GM19023 (cell line): ENCODE measurements around the gene GLO1.
A peak's percentile ranks its signal among the peaks of the same experiment; 100 is the strongest.

Experiments
- ATAC-seq: cut with Tn5 transposase; IDR thresholded peaks from one replicate; pipeline ENCODE4 v1.9.1; 2021; ENCODE audit warnings: mild to moderate bottlenecking, moderate library complexity; ENCODE audit not compliant: unreplicated experiment

Gene GLO1

GRCh38 chr6:38702558-38703397, at the start of gene GLO1:
Gene GLO1, minus strand, starts transcription at chr6:38703145. Its CDS starts 91 bp downstream, at chr6:38703054.
- peak; percentile 100 for ATAC-seq

DNA sequence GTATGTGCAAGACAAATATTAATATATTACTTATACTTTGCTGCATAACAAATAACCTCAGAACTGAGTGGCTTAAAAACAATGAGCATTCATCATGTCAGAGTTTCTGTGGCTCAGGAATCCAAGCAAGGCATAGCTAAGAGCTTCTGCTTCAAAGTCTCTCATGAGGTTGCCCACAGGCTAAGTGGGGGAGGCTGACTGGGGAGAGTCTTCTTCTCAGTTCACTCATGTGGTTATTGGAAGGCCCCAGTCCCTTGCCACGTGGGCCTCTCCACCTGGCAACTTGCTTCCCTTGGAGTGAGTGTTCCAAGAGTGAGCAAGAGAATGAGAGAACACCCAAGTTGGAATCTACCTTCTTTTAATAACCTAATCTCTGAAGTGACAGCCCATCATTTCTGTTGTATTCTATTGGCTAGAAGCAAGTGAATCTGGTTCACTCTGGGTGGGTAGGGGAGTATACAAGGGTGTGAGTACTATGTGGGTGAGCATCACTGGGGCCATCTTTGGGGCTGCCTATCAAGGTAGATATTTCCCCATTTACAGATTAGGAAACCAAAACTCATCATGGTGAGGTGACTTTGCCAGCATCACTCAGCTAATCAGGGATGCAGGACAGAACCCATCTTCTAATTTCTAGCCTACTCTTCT, 48.1 kb upstream of the GLO1 start:
- no peak for ATAC-seq

DNA sequence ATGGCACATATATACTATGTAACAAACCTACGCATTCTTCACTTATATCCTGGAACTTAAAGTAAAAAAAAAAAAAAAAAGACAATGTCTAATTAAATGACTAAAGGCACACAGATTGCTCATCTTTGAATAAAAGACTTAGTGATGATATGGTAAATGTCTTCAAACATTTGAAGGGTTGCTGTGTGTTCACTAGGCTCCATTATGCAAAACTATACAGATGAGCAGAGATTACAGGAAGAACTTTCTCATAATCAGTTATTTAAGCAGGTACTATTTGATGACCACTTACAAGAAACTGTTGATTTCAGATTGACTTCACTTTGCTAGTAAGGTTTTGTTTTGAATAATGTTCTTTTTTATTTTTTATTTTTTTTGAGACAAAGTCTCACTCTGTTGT, 46.5 kb upstream of the GLO1 start:
- ATAC-seq = no peak

- no peak for ATAC-seq
Observed at GRCh38 chr6:38739532-38739931, 36.6 kb upstream of the GLO1 start.

GRCh38 chr6:38738261-38738660, 35.3 kb upstream of the GLO1 start:
- ATAC-seq = no peak

GRCh38 chr6:38736951-38737350, 34.0 kb upstream of the GLO1 start:
- no peak for ATAC-seq

GRCh38 chr6:38730140-38730862, 27.4 kb upstream of the GLO1 start:
- ATAC-seq = no peak

- ATAC-seq = no peak
Observed at GRCh38 chr6:38728203-38728602, 25.3 kb upstream of the GLO1 start.

DNA sequence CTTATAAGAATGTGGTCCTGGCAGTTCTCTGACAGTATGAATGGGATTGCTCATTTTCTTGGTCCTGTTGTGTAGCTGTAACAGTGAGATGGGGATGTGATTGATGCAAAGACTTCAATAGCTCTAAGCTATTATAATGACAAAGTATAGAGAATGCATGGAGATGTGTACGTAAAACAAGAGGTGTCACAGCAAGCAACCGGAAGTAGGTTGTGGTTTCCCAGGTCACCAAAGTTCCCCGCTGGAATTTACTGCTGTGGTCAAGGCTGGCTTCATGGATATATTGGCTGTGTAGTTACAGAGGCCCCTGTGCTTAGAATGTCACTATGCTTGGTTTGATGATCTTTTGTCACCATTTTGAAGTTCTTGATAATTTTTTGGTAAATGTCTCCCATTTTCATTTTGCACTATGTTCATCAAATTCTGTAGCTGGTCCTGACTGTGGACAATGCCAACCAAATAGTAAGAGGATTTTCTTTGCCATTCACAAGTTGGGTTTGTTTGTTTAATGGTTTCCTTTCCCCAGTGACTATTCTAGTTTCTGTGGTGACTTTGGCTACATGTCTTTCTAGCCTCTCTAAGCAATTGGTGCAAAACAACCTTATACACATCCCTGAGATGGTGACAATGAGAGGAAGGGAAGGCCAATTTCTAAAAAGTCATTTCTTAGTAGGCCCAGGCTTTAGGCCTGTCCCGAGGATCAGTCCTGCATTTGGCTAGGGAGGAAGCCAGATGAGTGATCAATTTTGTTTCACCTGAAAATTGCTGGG, 22.7 kb upstream of the GLO1 start:
- no peak for ATAC-seq

DNA sequence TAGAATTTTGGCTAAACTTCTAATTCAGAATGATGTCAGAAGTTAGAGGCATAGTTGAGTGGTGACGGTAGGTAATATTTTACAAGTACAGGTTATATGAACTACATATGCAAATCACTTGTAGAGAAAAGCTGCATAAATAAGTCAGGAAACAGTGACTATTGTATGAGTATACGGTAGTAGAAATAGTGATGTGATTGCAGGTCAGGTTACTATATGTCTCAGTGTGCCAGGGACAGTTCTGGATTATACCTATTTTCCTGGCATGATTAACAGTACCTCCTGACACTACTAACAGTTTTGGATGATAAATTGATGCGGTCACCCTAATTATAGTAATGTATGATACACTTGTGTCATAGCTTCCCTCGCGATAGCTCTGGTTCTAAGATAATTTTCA, 21.4 kb upstream of the GLO1 start:
- no peak for ATAC-seq

GRCh38 chr6:38723783-38724182, 20.8 kb upstream of the GLO1 start:
- ATAC-seq = no peak

DNA sequence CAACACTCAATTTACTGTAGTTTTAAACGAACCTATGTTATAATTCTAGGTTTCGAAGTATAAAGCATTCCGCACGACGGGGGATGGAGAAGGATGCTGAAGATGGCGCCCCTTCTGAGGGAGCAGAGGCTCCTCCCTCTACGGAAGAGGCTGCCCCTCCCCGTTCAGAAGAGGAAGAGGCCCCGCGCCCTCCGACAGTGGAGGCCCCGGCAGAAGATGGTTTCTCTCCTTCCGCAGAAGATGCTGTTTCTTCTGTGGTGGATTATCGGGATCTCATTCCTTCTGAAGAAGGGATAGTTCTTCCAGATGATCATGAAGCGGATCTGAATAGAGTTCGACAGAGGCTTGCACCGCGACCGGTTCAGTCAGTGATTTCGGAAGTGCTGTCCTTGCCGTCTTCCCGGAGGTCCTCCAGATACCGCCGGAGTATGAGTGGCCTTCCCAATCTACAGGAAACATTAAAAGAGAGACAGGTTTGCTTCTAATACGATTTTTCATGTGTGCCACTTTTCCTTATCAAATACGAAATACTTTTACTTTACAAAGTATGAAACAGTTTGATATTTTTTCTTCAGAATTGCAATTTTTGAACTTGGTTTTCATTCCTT, 19.9 kb upstream of the GLO1 start:
- ATAC-seq = no peak

DNA sequence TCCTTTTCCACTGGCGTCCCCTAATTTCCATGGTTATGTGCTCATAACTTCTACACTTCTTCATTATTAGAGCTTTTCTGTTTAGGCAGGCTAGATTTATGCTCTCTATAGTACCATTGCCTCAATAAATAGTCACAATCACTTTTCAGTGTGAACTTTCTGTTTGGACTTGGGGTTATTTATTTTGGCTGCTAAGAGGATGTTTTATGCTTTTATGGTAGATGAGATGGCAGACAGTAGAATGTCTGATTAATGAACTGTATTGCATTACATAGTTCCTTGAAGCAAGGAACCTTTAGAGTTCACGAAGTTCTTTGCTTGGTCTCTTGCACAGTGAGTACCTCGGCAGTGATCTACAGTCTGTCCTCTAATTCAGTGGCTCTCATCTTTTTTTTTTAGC, 19.1 kb upstream of the GLO1 start:
- ATAC-seq = no peak

- no peak for ATAC-seq
Observed at GRCh38 chr6:38720295-38720694, 17.4 kb upstream of the GLO1 start.

GRCh38 chr6:38719358-38719757, 16.4 kb upstream of the GLO1 start:
- ATAC-seq = no peak

DNA sequence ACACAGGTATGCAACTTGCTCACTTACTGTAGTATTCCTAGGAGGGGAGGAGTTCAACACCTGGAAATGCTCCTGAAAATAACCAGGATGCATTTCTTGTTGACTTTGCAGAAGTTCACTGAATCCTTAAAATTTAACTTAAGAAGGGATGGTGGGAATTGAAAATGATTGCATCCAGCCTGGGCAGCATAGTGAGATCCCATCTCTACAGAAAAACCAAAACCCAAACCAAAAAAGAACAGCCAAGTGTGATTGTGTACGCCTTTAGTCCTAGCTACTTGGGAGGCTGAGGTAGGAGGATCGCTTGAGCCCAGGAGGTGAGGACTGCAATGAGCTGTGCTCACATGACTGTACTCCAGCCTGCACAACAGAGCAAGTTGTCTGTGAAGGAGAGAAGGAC, 13.9 kb upstream of the GLO1 start:
- ATAC-seq = no peak

GRCh38 chr6:38715016-38715689, 12.2 kb upstream of the GLO1 start, which contains the start of gene DNAH8:
Gene DNAH8, plus strand, starts transcription at chr6:38715311. Its CDS starts 7,499 bp downstream, at chr6:38722810.
- no peak for ATAC-seq

DNA sequence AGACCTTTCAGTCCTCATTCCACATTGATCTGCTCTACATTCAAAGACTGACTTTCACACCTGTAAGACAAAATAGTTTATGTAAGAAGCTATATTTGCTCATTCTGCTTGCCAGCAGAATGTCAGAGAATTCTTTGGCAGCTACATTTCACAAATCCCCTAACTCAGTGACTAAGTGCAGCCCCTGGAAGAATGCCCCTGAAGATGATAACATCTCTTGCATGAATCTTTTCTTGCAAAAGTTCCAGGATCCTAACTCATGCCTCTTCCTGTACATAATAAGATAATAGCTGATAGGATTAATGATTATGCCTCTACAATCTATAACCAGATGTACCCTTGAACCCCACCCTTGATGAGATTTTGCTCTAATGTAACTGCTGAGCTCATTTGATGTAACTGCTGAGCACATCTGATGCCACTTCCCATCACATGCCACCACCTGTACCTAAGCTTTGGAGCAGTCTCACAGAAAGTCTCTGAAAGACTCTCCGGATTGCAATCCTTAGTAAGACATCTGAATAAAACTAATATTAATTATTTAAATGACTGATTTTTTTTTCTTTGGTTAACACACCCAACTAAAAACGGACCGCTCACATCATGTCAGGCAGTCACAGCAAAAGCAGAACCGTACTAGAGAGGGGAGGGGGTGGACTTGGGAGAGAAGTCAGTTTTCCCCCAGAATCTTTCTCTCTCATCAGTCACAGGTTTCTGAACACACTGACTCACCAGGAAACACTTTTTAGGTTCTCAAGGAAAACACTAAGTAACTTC, 11.5 kb upstream of the GLO1 start:
- ATAC-seq = no peak

- ATAC-seq = no peak
Observed at GRCh38 chr6:38713812-38714211, 10.9 kb upstream of the GLO1 start.
